ENCODE results near the gene MYO9A.
"Not testable (repeated sequence)": the region's sequence is repeated elsewhere in the genome, so short reads cannot be mapped to it uniquely, and the experiment has no call there.

MYO9A gene

DNA sequence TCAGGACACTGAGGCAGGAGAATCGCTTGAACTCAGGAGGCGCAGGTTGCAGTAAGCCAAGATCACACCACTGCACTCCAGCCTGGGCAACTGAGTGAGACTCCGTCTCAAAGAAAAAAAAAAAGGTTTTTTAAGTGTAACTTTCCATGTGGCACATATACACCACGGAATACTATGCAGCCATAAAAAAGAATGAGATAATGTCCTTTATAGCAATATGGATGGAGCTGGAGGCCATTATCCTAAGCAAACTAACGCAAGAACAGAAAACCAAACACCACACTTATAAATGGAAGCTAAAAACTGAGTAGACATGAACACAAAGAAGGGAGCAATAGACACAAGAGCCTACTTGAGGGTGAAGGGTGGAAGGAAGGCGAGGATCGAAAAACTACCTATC lies 64.7 kb downstream of the MYO9A start:
- DNase-seq (ENCODE audit: low read depth in 1 of 2, low spot score in 1 of 2): not testable (repeated sequence)

GRCh38 chr15:72050700-72051099 lies 67.2 kb downstream of the MYO9A start:
- DNase-seq (ENCODE audit: low read depth in 1 of 2, low spot score in 1 of 2): no peak

- DNase-seq (ENCODE audit: low read depth in 1 of 2, low spot score in 1 of 2): no peak
Observed at GRCh38 chr15:72047020-72047419, 70.9 kb downstream of the MYO9A start.

GRCh38 chr15:72044956-72045355 lies 73.0 kb downstream of the MYO9A start:
- DNase-seq (ENCODE audit: low read depth in 1 of 2, low spot score in 1 of 2): no peak

DNA sequence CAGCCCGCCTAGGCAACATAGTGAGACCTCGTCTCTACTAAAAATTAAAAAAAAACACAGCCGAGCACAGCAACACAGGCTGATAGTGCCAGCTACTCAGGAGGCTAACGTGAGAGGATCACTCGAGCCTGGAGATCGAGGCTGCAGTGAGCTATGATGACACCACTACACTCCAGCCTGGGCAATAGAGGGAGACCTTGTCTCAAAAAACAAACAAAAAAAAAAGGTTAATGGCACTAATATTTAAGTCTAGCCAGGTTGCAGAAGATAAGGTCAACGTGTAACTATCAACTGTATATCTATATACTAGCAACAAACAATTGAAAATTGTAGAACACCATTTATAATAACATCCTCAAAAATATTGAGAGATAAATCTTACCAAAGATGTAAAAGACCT lies 75.1 kb downstream of the MYO9A start:
- DNase-seq (ENCODE audit: low read depth in 1 of 2, low spot score in 1 of 2): no peak

GRCh38 chr15:72042054-72042453 lies 75.9 kb downstream of the MYO9A start:
- no peak for DNase-seq (ENCODE audit: low read depth in 1 of 2, low spot score in 1 of 2)

GRCh38 chr15:72037321-72037720 lies 80.6 kb downstream of the MYO9A start:
- no peak for DNase-seq (ENCODE audit: low read depth in 1 of 2, low spot score in 1 of 2)

DNA sequence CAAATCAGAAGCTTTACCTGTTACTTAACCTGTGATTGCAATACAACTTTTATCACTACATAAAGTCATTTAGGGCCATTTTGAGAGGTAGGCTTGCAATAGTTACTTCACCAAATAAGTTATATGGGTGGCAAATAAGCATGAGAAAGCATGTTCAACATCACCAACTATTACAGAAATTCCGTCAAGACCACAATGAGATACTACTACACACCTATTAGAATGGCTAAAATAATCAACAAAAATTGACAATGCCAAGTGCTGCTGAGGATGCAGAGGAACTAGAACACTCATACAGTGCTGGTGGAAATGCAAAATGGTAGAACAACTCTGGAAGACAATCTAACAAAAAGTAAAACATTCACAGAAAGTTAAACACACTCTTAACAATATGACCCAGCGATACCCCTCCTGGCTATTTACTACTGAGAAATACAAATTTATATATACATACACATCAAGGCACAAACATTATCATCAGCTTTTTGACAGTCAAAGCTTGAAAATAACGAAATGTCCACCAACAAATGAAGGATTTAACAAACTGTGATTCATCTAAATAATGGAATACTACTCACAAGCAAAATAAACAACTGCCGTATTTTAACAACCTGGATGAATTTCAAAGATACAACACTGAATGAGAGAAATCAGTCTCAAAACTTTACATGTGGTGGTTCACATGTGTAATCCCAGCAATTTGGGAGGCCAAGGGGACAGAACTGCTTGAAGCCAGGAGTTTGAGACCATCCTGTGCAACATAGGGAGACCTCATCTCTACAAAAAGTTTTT lies 82.9 kb downstream of the MYO9A start:
- no peak for DNase-seq (ENCODE audit: low read depth in 1 of 2, low spot score in 1 of 2)

DNA sequence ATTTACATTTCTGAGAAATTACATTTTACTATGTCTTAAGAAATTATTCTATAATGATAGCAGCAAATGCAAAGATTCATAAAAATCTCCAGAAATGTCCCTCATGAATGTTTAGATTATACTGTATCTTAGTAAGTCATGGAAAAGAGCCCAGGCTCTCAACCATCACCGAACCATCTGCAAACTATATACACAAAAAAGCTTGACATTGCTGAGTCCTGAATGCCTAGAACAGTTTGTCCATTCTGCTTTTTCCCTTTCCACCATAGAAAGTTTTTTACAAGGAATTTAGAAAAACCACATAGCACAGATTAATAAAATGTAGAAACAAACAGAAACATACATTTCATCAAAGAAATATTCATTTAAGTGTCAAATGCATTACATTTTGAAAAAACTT lies 83.6 kb downstream of the MYO9A start:
- no peak for DNase-seq (ENCODE audit: low read depth in 1 of 2, low spot score in 1 of 2)

- DNase-seq (ENCODE audit: low read depth in 1 of 2, low spot score in 1 of 2): no peak
Observed at GRCh38 chr15:72033711-72034110, 84.2 kb downstream of the MYO9A start.

DNA sequence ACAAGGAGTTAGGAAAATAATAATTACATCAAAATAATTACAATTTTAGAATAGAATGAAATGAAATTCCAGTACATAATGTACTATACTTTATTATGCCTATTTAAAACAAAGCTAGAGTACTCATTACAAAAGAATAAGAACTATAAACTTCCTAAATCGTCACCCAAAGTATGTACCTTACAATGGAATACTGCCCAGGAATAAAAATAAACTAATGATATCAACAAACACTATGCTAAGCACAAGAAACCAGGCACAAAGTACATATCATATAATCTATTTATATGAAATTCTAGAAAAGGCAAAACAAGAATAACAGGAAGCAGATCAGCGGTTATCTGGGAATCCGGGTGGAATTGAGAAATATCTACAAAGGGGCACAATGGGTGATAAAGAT lies 84.7 kb downstream of the MYO9A start:
- DNase-seq (ENCODE audit: low read depth in 1 of 2, low spot score in 1 of 2): no peak

GRCh38 chr15:72021604-72022003 lies 96.3 kb downstream of the MYO9A start:
- no peak for DNase-seq (ENCODE audit: low read depth in 1 of 2, low spot score in 1 of 2)

GRCh38 chr15:72020799-72021198 lies 97.2 kb downstream of the MYO9A start:
- no peak for DNase-seq (ENCODE audit: low read depth in 1 of 2, low spot score in 1 of 2)

- not testable (repeated sequence) for DNase-seq (ENCODE audit: low read depth in 1 of 2, low spot score in 1 of 2)
Observed at GRCh38 chr15:72014555-72014954, 103.4 kb downstream of the MYO9A start.

- DNase-seq (ENCODE audit: low read depth in 1 of 2, low spot score in 1 of 2): no peak
Observed at GRCh38 chr15:72013703-72014102, 104.2 kb downstream of the MYO9A start.

- no peak for DNase-seq (ENCODE audit: low read depth in 1 of 2, low spot score in 1 of 2)
Observed at GRCh38 chr15:72011302-72011942, 106.5 kb downstream of the MYO9A start.

GRCh38 chr15:72009222-72009621 lies 108.7 kb downstream of the MYO9A start:
- DNase-seq (ENCODE audit: low read depth in 1 of 2, low spot score in 1 of 2): no peak

GRCh38 chr15:72006382-72006781 lies 111.6 kb downstream of the MYO9A start:
- no peak for DNase-seq (ENCODE audit: low read depth in 1 of 2, low spot score in 1 of 2)

DNA sequence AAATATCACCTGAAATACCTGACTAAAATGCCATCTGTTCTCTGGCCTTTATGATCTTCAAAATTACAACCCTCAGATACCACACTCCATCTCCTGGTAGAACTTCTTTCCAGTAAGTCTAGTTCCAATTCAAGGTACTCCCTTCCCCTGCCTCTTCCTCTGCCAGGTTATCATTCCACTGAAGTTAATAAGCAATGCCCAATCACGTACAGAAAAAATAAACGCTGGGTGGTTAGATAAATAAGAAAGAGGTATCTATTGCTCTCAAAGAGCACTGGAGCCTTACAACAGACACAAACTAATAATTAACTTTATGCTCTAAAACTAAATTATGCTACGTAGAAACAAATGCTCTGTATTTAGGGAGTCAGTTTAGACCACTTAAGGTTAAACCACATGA lies 112.5 kb downstream of the MYO9A start:
- DNase-seq (ENCODE audit: low read depth in 1 of 2, low spot score in 1 of 2): no peak

DNA sequence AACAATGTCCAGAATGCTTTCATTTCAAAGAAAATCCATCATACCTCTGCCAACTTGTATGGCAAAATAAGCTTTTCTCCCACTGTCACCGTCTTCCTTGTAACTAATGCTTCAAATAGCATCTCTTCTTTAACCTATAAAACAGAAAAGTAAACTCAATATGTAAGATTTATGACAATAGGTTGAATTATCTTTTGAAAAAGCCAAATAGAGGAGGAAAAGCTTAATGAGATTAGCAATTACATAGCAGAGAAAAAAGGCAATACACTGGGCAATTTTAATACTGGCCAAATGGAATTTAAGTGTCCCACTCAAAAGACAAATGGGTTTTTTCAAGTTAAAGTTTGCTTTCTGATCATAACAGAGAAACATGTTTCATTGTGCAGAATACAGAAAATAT lies 118.1 kb downstream of the MYO9A start:
- DNase-seq (ENCODE audit: low read depth in 1 of 2, low spot score in 1 of 2): no peak

- not testable (repeated sequence) for DNase-seq (ENCODE audit: low read depth in 1 of 2, low spot score in 1 of 2)
Observed at GRCh38 chr15:71998717-71999116, 119.2 kb downstream of the MYO9A start.

DNA sequence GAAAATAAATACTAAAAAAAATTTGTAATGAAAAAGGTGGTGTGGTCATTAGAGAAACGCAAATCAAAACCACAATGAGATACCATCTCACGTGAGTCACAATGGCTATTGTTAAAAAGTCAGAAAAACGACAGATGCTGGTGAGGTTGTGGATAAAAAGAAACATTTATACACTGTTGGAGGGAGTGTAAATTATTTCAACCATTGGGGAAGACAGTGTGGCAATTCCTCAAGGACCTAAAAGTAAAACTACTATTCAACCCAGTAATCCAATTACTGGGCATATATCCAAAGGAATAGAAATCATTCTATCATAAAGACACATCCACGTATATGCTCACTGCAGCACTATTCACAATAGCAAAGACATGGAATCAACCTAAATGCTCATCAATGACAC lies 120.3 kb downstream of the MYO9A start:
- DNase-seq (ENCODE audit: low read depth in 1 of 2, low spot score in 1 of 2): no peak

- DNase-seq (ENCODE audit: low read depth in 1 of 2, low spot score in 1 of 2): no peak
Observed at GRCh38 chr15:71975816-71976150, 142.2 kb downstream of the MYO9A start.
